CD4-positive, alpha-beta T cell treated with Interleukin-10 for 1 hour (primary cell): ENCODE results near the gene KCNQ1.

Experiments
- DNase-seq: peaks from one replicate; pipeline ENCODE4 v3.0.0-alpha.2; 2020

KCNQ1 gene

GRCh38 chr11:2860636-2861035, 415.8 kb downstream of the KCNQ1 start:
- DNase-seq = no peak

GRCh38 chr11:2862395-2863275, 417.8 kb downstream of the KCNQ1 start:
- no peak for DNase-seq

- DNase-seq = no peak
Observed at GRCh38 chr11:2863276-2863618, 418.4 kb downstream of the KCNQ1 start.

- no peak for DNase-seq
Observed at GRCh38 chr11:2864901-2865300, 420.1 kb downstream of the KCNQ1 start.

GRCh38 chr11:2865922-2866577, 421.2 kb downstream of the KCNQ1 start:
- DNase-seq = no peak

GRCh38 chr11:2867142-2867541, 422.3 kb downstream of the KCNQ1 start:
- DNase-seq = no peak

- DNase-seq = no peak
Observed at GRCh38 chr11:2867722-2868505, 423.1 kb downstream of the KCNQ1 start.

- no peak for DNase-seq
Observed at GRCh38 chr11:2868506-2869133, 423.8 kb downstream of the KCNQ1 start.

GRCh38 chr11:2869134-2869526, 424.3 kb downstream of the KCNQ1 start:
- no peak for DNase-seq

GRCh38 chr11:2869561-2870427, 425.0 kb downstream of the KCNQ1 start:
- no peak for DNase-seq

GRCh38 chr11:2870460-2870859, 425.7 kb downstream of the KCNQ1 start:
- DNase-seq = no peak

GRCh38 chr11:2870969-2871680, 426.3 kb downstream of the KCNQ1 start:
- DNase-seq = no peak

- no peak for DNase-seq
Observed at GRCh38 chr11:2874963-2875362, 430.2 kb downstream of the KCNQ1 start.

- DNase-seq = no peak
Observed at GRCh38 chr11:2877474-2877873, 432.7 kb downstream of the KCNQ1 start.

- no peak for DNase-seq
Observed at GRCh38 chr11:2878782-2879181, 434.0 kb downstream of the KCNQ1 start.

GRCh38 chr11:2880646-2881045, 435.8 kb downstream of the KCNQ1 start:
- no peak for DNase-seq

- DNase-seq = no peak
Observed at GRCh38 chr11:2881076-2881980, 436.5 kb downstream of the KCNQ1 start.

- DNase-seq = no peak
Observed at GRCh38 chr11:2881981-2882375, 437.2 kb downstream of the KCNQ1 start.

- no peak for DNase-seq
Observed at GRCh38 chr11:2882396-2883110, 437.7 kb downstream of the KCNQ1 start.

GRCh38 chr11:2883640-2883978, 438.8 kb downstream of the KCNQ1 start:
- DNase-seq = no peak
